ENCODE results near the gene NAGLU.

GRCh38 chr17:42537826-42538451 is 1.9 kb downstream of the NAGLU start:
- TF ChIP-seq CTCF (conservative IDR thresholded peaks at IDR 0.05) (no peak), ZFX (IDR thresholded peaks at IDR 0.05) (no peak)

Measured in C4-2B (cell line).